Fibroblast of upper back skin (primary cell): Measurements from ENCODE around the gene HPF1.
"Not testable (repeated sequence)": the region's sequence is repeated elsewhere in the genome, so short reads cannot be mapped to it uniquely, and the experiment has no call there.

Experiments
- DNase-seq: peaks from one replicate; pipeline ENCODE4 v3.0.0-alpha.2; 2013

The HPF1 gene

GRCh38 chr4:169757575-169758184 is at the start of gene HPF1:
TSS of gene HPF1 (minus strand) at chr4:169757944. CDS start at chr4:169757877, 67 bp downstream.
- peak; percentile 87 for DNase-seq

GRCh38 chr4:169806770-169807169 is 49.0 kb upstream of the HPF1 start:
- not testable (repeated sequence) for DNase-seq

GRCh38 chr4:169803413-169803812 is 45.7 kb upstream of the HPF1 start:
- no peak for DNase-seq

- no peak for DNase-seq
Observed at GRCh38 chr4:169802873-169803272, 45.1 kb upstream of the HPF1 start.

GRCh38 chr4:169800541-169800940 is 42.8 kb upstream of the HPF1 start:
- no peak for DNase-seq

- DNase-seq, result no peak
Observed at GRCh38 chr4:169799260-169799659, 41.5 kb upstream of the HPF1 start.

- peak; percentile 52 for DNase-seq
Observed at GRCh38 chr4:169795585-169795984, 37.8 kb upstream of the HPF1 start.

GRCh38 chr4:169791527-169792156 is 33.9 kb upstream of the HPF1 start:
- DNase-seq, result peak; percentile 76

GRCh38 chr4:169791062-169791461 is 33.3 kb upstream of the HPF1 start:
- peak; percentile 48 for DNase-seq

- DNase-seq, result peak; percentile 13
Observed at GRCh38 chr4:169774466-169775445, 17.0 kb upstream of the HPF1 start.

- no peak for DNase-seq
Observed at GRCh38 chr4:169773889-169774288, 16.1 kb upstream of the HPF1 start.

- not testable (repeated sequence) for DNase-seq
Observed at GRCh38 chr4:169771556-169772080, 13.9 kb upstream of the HPF1 start.

GRCh38 chr4:169770416-169770815 is 12.7 kb upstream of the HPF1 start:
- no peak for DNase-seq

- no peak for DNase-seq
Observed at GRCh38 chr4:169768385-169768784, 10.6 kb upstream of the HPF1 start.

- DNase-seq, result no peak
Observed at GRCh38 chr4:169766741-169767140, 9.0 kb upstream of the HPF1 start.

GRCh38 chr4:169765835-169766234 is 8.1 kb upstream of the HPF1 start:
- DNase-seq, result peak; percentile 94

- no peak for DNase-seq
Observed at GRCh38 chr4:169761846-169762245, 4.1 kb upstream of the HPF1 start.

- DNase-seq, result no peak
Observed at GRCh38 chr4:169758401-169758962, 738 bp upstream of the HPF1 start.

- no peak for DNase-seq
Observed at GRCh38 chr4:169756971-169757574, 671 bp downstream of the HPF1 start.

- peak; percentile 73 for DNase-seq
Observed at GRCh38 chr4:169745291-169745690, 12.5 kb downstream of the HPF1 start.

- DNase-seq, result no peak
Observed at GRCh38 chr4:169744601-169745000, 13.1 kb downstream of the HPF1 start.

- DNase-seq, result no peak
Observed at GRCh38 chr4:169741569-169741968, 16.2 kb downstream of the HPF1 start.

GRCh38 chr4:169738604-169739003 is 19.1 kb downstream of the HPF1 start:
- DNase-seq, result not testable (repeated sequence)
